Spleen (tissue), 11 donors: ENCODE data around the gene CMAS. TPM values are rescaled to one million over a fixed set of nuclear protein-coding genes. Genes with fewer than 3 reads are reported as not detected.

Experiments
- DNase-seq: peaks from one replicate; pipeline ENCODE4 v3.0.0-alpha.2; 2020
- H3K27ac ChIP-seq, 8 donors: fragments of 200-600 bp; sonication (generic) in 7 of 8; 1 replicate in 4 of 8; 2 replicates in 4 of 8; pipeline versions ENCODE4 v1.5.0 to v1.8.0; 2016 to 2021; ENCODE audit warnings: inconsistent platforms in 4 of 8, mild to moderate bottlenecking in 4 of 8, moderate library complexity in 1 of 8
- H3K27me3 ChIP-seq, 7 donors: fragments of 200-600 bp; sonication (generic) in 6 of 7; replicated peaks in 1 of 7; 1 replicate in 4 of 7; 2 replicates in 3 of 7; pipeline versions ENCODE4 v1.5.0 to v1.8.0; 2016 to 2021; ENCODE audit warnings: inconsistent platforms in 3 of 7, mild to moderate bottlenecking in 1 of 7
- H3K36me3 ChIP-seq, 6 donors: fragments of 200-600 bp; sonication (generic) in 5 of 6; 1 replicate in 4 of 6; 2 replicates in 2 of 6; pipeline versions ENCODE4 v1.5.0 to v1.8.0; 2016 to 2021; ENCODE audit warnings: inconsistent platforms in 2 of 6
- H3K4me1 ChIP-seq, 6 donors: fragments of 200-600 bp; sonication (generic) in 5 of 6; 1 replicate in 3 of 6; 2 replicates in 3 of 6; pipeline versions ENCODE4 v1.5.0 to v1.8.0; 2016 to 2021; ENCODE audit warnings: inconsistent platforms in 3 of 6
- H3K4me3 ChIP-seq, 8 donors: fragments of 200-600 bp; sonication (generic) in 7 of 8; 1 replicate in 4 of 8; 2 replicates in 4 of 8; pipeline versions ENCODE4 v1.5.0 to v1.8.0; 2016 to 2021; ENCODE audit warnings: inconsistent platforms in 4 of 8, mild to moderate bottlenecking in 4 of 8, moderate library complexity in 2 of 8
- H3K9me3 ChIP-seq, 8 donors: fragments of 200-600 bp; sonication (generic) in 7 of 8; 1 replicate in 4 of 8; 2 replicates in 4 of 8; pipeline versions ENCODE4 v1.5.0 to v1.8.0; 2016 to 2021; ENCODE audit warnings: inconsistent platforms in 4 of 8
- CTCF ChIP-seq, 11 experiments: fragments of 200-600 bp in 7 of 11; fragments of 450-650 bp in 4 of 11; sonication (generic) in 4 of 11; IDR thresholded peaks in 8 of 11; conservative IDR thresholded peaks in 3 of 11; 1 replicate in 7 of 11; 2 replicates in 4 of 11; pipeline versions ENCODE4 v1.4.0 to v1.8.0; 2016 to 2021; ENCODE audit warnings: antibody characterized with exemption in 11 of 11, inconsistent platforms in 4 of 11, mild to moderate bottlenecking in 1 of 11
- POLR2A ChIP-seq, 3 donors: fragments of 450-650 bp; IDR thresholded peaks; one replicate each; pipeline ENCODE4 v1.5.1; 2017; ENCODE audit warnings: antibody characterized with exemption in 3 of 3, mild to moderate bottlenecking in 1 of 3
- POLR2AphosphoS5 ChIP-seq, 3 donors: sonication (generic); formaldehyde crosslinking; IDR thresholded peaks; one replicate each; pipeline ENCODE4 v1.5.1; 2017; ENCODE audit warnings: antibody characterized with exemption in 3 of 3
- WGBS, 5 donors: extraction: QIAGEN DNeasy Blood & Tissue Kit in 3 of 5; methylation state at CpG; one replicate each; pipeline versions ENCODE4 v1.1.5 to v1.1.7; 2013 to 2018; 5-methylcytosine and 5-hydroxymethylcytosine counted together
- intact Hi-C: fragments of 100-400 bp; cut with DNase I; formaldehyde crosslinking; loops from one replicate; pipeline ENCODE4 v1.15.0; 2023; ENCODE audit warnings: low total_unique reads
- polyA plus RNA-seq, 3 donors: library from polyadenylated mRNA; stranded (reverse); fragments of 200-250 nt; gene quantifications; one replicate each; pipeline ENCODE4 v1.2.1, GENCODE V29; 2013
- total RNA-seq, 7 donors: library from RNA; depleted of rRNA in 3 of 7; stranded (reverse); fragments of >200 nt in 3 of 7; fragmentation: NEBNext Ultra II Directional in 4 of 7; extraction: Animal tissue kit (Norgen Biotek cat#: 25700) in 4 of 7; gene quantifications; one replicate each; pipeline versions ENCODE4 v1.1.0 to v1.2.1, GENCODE V29; 2016 to 2021
- donor health status: healthy with polysubstance abuse.
- donor health status: DM: no; HTN: no; CAD: no; lungs with moderate emphysema.
- donor health status: DM: no; HTN: no; CAD: no.
- donor health status: Bipolar disorder and iron deficiency.
- donor health status: healthy.
- donor health status: DM: no; HTN: no; CAD: no.
- donor health status: DM: yes; HTN: yes; CAD: no.

CMAS gene
- total and polyA plus RNA-seq, 10 donors: 18.7 to 30.7 (median 25.3) TPM

GRCh38 chr12:22034709-22035506 is 11.1 kb upstream of the CMAS start:
- peaks cover 0 to 7% (median 0%) of the 10 kb centered on the region in 6 donors for H3K4me1 ChIP-seq
- peak overlapping the region in 2 of 8 donors; percentile 32 to 40 for H3K27ac ChIP-seq
- TF ChIP-seq CTCF (IDR thresholded peaks at IDR 0.05 in 8 of 11, conservative IDR thresholded peaks at IDR 0.05 in 3 of 11) (no peak), POLR2AphosphoS5 (IDR thresholded peaks at IDR 0.05) (no peak), POLR2A (IDR thresholded peaks at IDR 0.05) (no peak)
- no peak overlapping the region for H3K4me3 ChIP-seq
- 18 to 27% (median 22%) methylated on average over 4 of the region's 4 CpGs for WGBS, 5 donors
- H3K36me3 ChIP-seq: no peaks in the 10 kb centered on the region
- no peaks in the 10 kb centered on the region for H3K27me3 ChIP-seq
- intact Hi-C loops: no loop called here
- H3K9me3 ChIP-seq: no peaks in the 10 kb centered on the region
- no peak for DNase-seq

GRCh38 chr12:22037947-22038346 is 8.1 kb upstream of the CMAS start:
- no peaks in the 10 kb centered on the region for H3K27me3 ChIP-seq
- peaks cover 0 to 12% (median 0%) of the 10 kb centered on the region in 6 donors for H3K4me1 ChIP-seq
- no peak overlapping the region for H3K4me3 ChIP-seq
- no peak for TF ChIP-seq CTCF (IDR thresholded peaks at IDR 0.05 in 8 of 11, conservative IDR thresholded peaks at IDR 0.05 in 3 of 11)
- no peak for TF ChIP-seq POLR2A (IDR thresholded peaks at IDR 0.05)
- no peak for TF ChIP-seq POLR2AphosphoS5 (IDR thresholded peaks at IDR 0.05)
- no peak for DNase-seq
- H3K36me3 ChIP-seq: no peaks in the 10 kb centered on the region
- 58 to 68% (median 64%) methylated on average over 3 of the region's 3 CpGs for WGBS, 5 donors
- H3K27ac ChIP-seq: no peak overlapping the region
- no peaks in the 10 kb centered on the region for H3K9me3 ChIP-seq
- intact Hi-C loops: no loop called here

GRCh38 chr12:22038734-22039133 is 7.3 kb upstream of the CMAS start:
- intact Hi-C loops: no loop called here
- no peaks in the 10 kb centered on the region for H3K36me3 ChIP-seq
- no peak overlapping the region for H3K27ac ChIP-seq
- H3K4me3 ChIP-seq: no peak overlapping the region
- no peaks in the 10 kb centered on the region for H3K27me3 ChIP-seq
- H3K9me3 ChIP-seq: no peaks in the 10 kb centered on the region
- H3K4me1 ChIP-seq: peaks cover 0 to 12% (median 0%) of the 10 kb centered on the region in 6 donors
- no peak for TF ChIP-seq CTCF (IDR thresholded peaks at IDR 0.05 in 8 of 11, conservative IDR thresholded peaks at IDR 0.05 in 3 of 11)
- TF ChIP-seq POLR2A (IDR thresholded peaks at IDR 0.05): no peak
- no peak for TF ChIP-seq POLR2AphosphoS5 (IDR thresholded peaks at IDR 0.05)
- DNase-seq: no peak

- no peaks in the 10 kb centered on the region for H3K9me3 ChIP-seq
- H3K27ac ChIP-seq: no peak overlapping the region
- 51 to 67% (median 55%) methylated on average over 4 of the region's 4 CpGs for WGBS, 5 donors
- intact Hi-C loops: no loop called here
- no peaks in the 10 kb centered on the region for H3K36me3 ChIP-seq
- H3K27me3 ChIP-seq: no peaks in the 10 kb centered on the region
- TF ChIP-seq POLR2AphosphoS5 (IDR thresholded peaks at IDR 0.05) (no peak), POLR2A (IDR thresholded peaks at IDR 0.05) (no peak), CTCF (IDR thresholded peaks at IDR 0.05 in 8 of 11, conservative IDR thresholded peaks at IDR 0.05 in 3 of 11) (no peak)
- H3K4me1 ChIP-seq: peaks cover 0 to 12% (median 0%) of the 10 kb centered on the region in 6 donors
- no peak overlapping the region for H3K4me3 ChIP-seq
- DNase-seq: no peak
Measured at GRCh38 chr12:22039361-22039760, 6.7 kb upstream of the CMAS start.
